OCI-LY1 (cell line): ENCODE results near the gene GOLGA1.

Experiments
- EZH2 ChIP-seq: fragments of 200-600 bp; sonication (generic), shearing (Covaris generic); IDR thresholded peaks from 2 replicates; pipeline ENCODE4 v1.8.0; 2017; ENCODE audit warnings: borderline replicate concordance, mixed run types, mild to moderate bottlenecking, antibody characterized with exemption, low read length, moderate library complexity, mixed read lengths
- TF ChIP-seq, protein P1 (sequence below): fragments of 200-600 bp; sonication (generic), shearing (Covaris generic); IDR thresholded peaks from 2 replicates; pipeline ENCODE4 v1.5.1; 2017; ENCODE audit warnings: mild to moderate bottlenecking, antibody characterized with exemption, low read length, moderate library complexity, mixed read lengths

DNA sequence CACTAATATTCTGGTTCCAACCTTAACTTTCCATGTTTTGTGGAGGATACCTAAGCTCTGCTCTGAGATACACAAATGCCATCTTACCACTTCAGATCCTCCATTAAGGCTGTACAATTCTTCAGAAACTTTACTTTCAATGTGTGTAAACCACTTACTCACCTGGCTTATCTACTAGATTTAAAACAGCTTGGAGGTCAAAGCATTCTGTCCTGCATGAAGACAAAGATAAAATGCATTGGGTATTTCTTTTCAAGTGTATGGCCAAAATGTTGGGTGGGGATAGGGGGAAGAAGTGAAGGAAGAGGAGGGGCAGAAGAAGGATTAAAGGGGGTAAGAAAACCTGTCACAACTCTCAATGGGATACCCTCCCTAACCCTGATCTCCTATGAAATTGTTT is 939 bp downstream of the GOLGA1 start:
- TF ChIP-seq, protein P1, sequence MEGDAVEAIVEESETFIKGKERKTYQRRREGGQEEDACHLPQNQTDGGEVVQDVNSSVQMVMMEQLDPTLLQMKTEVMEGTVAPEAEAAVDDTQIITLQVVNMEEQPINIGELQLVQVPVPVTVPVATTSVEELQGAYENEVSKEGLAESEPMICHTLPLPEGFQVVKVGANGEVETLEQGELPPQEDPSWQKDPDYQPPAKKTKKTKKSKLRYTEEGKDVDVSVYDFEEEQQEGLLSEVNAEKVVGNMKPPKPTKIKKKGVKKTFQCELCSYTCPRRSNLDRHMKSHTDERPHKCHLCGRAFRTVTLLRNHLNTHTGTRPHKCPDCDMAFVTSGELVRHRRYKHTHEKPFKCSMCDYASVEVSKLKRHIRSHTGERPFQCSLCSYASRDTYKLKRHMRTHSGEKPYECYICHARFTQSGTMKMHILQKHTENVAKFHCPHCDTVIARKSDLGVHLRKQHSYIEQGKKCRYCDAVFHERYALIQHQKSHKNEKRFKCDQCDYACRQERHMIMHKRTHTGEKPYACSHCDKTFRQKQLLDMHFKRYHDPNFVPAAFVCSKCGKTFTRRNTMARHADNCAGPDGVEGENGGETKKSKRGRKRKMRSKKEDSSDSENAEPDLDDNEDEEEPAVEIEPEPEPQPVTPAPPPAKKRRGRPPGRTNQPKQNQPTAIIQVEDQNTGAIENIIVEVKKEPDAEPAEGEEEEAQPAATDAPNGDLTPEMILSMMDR: no peak
- no peak for TF ChIP-seq EZH2
